ENCODE measurements around the gene DNAJC19.

GRCh38 chr3:180934638-180935037 is 54.9 kb downstream of the DNAJC19 start:
- no peak for TF ChIP-seq CTCF (IDR thresholded peaks at IDR 0.05)
- TF ChIP-seq POLR2A (IDR thresholded peaks at IDR 0.05): no peak

Data from ovary (tissue), 3 donors.